ENCODE measurements around the gene BAZ2B. TPM values are rescaled to one million over a fixed set of nuclear protein-coding genes. Genes with fewer than 3 reads are reported as not detected.

Gene BAZ2B
- total and polyA plus RNA-seq, 9 of the 15 experiments (the other 6 are each of a cell fraction or from before 2014, with no cell fraction given) = 7.5 to 38.6 (median 19.8) TPM

DNA sequence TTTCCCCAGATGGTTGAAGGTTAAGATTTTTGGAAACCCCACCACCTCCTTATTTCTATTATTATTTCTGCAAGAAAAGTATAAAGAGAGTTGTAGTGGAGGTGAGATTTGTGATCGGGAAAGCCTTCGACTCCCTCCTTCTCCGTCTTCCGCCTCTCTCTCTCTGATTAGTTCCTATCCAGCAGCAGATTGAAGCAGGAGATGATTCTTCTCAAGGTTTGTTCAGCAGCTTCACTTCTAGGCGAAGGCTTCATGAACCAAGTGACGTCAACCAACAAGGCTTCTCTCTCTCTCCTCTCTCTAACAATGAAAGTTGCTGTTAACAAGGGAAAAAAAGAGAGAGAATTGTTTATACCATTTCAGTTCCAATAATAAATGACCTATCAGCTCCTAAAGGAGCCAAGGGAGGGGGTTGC, at the start of gene BAZ2B (continued):
- TF ChIP-seq C11orf30 (IDR thresholded peaks at IDR 0.05; ENCODE audit: low read depth) (no peak), HMGN3 (IDR thresholded peaks at IDR 0.05; ENCODE audit: borderline replicate concordance, extremely low read depth, insufficient read length, low read depth, low read length) (no peak), NFE2 (IDR thresholded peaks at IDR 0.05; ENCODE audit: low read depth) (no peak), THRAP3 (IDR thresholded peaks at IDR 0.05; ENCODE audit: borderline replicate concordance) (no peak), CREM (IDR thresholded peaks at IDR 0.05; ENCODE audit: low read depth) (peak; percentile 84), ZBTB8A (IDR thresholded peaks at IDR 0.05; ENCODE audit: partially characterized antibody) (no peak), EP300 (IDR thresholded peaks at IDR 0.05; ENCODE audit: low read length) (0 out of 2 replicates have a peak, but pooled peaks have one; percentile 1), ZBTB26 (CRISPR knock-in tag; IDR thresholded peaks at IDR 0.05) (no peak), ARID4B (CRISPR knock-in tag; IDR thresholded peaks at IDR 0.05) (no peak), ZNF75A (CRISPR knock-in tag; IDR thresholded peaks at IDR 0.05) (no peak), RUNX1 (IDR thresholded peaks at IDR 0.05; ENCODE audit: low read depth) (no peak), ELF4 (CRISPR knock-in tag; IDR thresholded peaks at IDR 0.05) (no peak), XRCC4 (IDR thresholded peaks at IDR 0.05; ENCODE audit: extremely low read depth, insufficient read depth, insufficient read length) (no peak), JUN (IDR thresholded peaks at IDR 0.05; ENCODE audit: borderline replicate concordance, low read depth, low read length) (0 out of 2 replicates have a peak, but pooled peaks have one; percentile 18), JUN (CRISPR knock-in tag; IDR thresholded peaks at IDR 0.05; ENCODE audit: borderline replicate concordance) (no peak), ZFP36 (IDR thresholded peaks at IDR 0.05; ENCODE audit: low read depth, low read length, partially characterized antibody) (no peak), ERF (CRISPR knock-in tag; IDR thresholded peaks at IDR 0.05) (no peak), ZNF263 (CRISPR knock-in tag; IDR thresholded peaks at IDR 0.05; ENCODE audit: borderline replicate concordance) (no peak), MBD1 (CRISPR knock-in tag; IDR thresholded peaks at IDR 0.05) (no peak), NFYB (IDR thresholded peaks at IDR 0.05; ENCODE audit: extremely low read depth, insufficient read length) (no peak)
- TF ChIP-seq, protein P1, sequence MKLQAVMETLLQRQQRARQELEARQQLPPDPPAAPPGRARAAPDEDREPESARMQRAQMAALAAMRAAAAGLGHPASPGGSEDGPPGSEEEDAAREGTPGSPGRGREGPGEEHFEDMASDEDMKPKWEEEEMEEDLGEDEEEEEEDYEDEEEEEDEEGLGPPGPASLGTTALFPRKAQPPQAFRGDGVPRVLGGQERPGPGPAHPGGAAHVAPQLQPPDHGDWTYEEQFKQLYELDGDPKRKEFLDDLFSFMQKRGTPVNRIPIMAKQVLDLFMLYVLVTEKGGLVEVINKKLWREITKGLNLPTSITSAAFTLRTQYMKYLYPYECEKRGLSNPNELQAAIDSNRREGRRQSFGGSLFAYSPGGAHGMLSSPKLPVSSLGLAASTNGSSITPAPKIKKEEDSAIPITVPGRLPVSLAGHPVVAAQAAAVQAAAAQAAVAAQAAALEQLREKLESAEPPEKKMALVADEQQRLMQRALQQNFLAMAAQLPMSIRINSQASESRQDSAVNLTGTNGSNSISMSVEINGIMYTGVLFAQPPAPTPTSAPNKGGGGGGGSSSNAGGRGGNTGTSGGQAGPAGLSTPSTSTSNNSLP (IDR thresholded peaks at IDR 0.05; ENCODE audit: borderline replicate concordance, low read depth, low read length) = 0 out of 2 replicates have a peak, but pooled peaks have one; percentile 22

All from K562 (cell line).